ENCODE results near the gene LILRB5.
"Not testable (repeated sequence)": the region's sequence is repeated elsewhere in the genome, so short reads cannot be mapped to it uniquely, and the experiment has no call there.

Gene LILRB5

GRCh38 chr19:54274516-54274915 is 17.4 kb upstream of the LILRB5 start:
- not testable (repeated sequence) for DNase-seq

- no peak for DNase-seq
Observed at GRCh38 chr19:54273821-54274220, 16.7 kb upstream of the LILRB5 start.

- DNase-seq, result not testable (repeated sequence)
Observed at GRCh38 chr19:54272181-54272580, 15.1 kb upstream of the LILRB5 start.

GRCh38 chr19:54271587-54271986 is 14.5 kb upstream of the LILRB5 start:
- not testable (repeated sequence) for DNase-seq

GRCh38 chr19:54271106-54271505 is 14.0 kb upstream of the LILRB5 start:
- no peak for DNase-seq

GRCh38 chr19:54268936-54269335 is 11.9 kb upstream of the LILRB5 start:
- no peak for DNase-seq

- peak; percentile 59 for DNase-seq
Observed at GRCh38 chr19:54266133-54266532, 9.1 kb upstream of the LILRB5 start.

- DNase-seq, result no peak
Observed at GRCh38 chr19:54262470-54262869, 5.4 kb upstream of the LILRB5 start.

GRCh38 chr19:54262066-54262465 is 5.0 kb upstream of the LILRB5 start:
- DNase-seq, result no peak

GRCh38 chr19:54256250-54257115 is 590 bp downstream of the LILRB5 start:
- DNase-seq, result no peak

- DNase-seq, result no peak
Observed at GRCh38 chr19:54255105-54255775, 1.8 kb downstream of the LILRB5 start.

- no peak for DNase-seq
Observed at GRCh38 chr19:54254195-54254906, 2.7 kb downstream of the LILRB5 start.

- DNase-seq, result no peak
Observed at GRCh38 chr19:54253331-54254194, 3.5 kb downstream of the LILRB5 start.

GRCh38 chr19:54252845-54253244 is 4.2 kb downstream of the LILRB5 start:
- no peak for DNase-seq

- no peak for DNase-seq
Observed at GRCh38 chr19:54252243-54252642, 4.8 kb downstream of the LILRB5 start.

GRCh38 chr19:54248016-54248601 is 9.0 kb downstream of the LILRB5 start:
- no peak for DNase-seq

- no peak for DNase-seq
Observed at GRCh38 chr19:54247106-54247930, 9.8 kb downstream of the LILRB5 start.

- no peak for DNase-seq
Observed at GRCh38 chr19:54245936-54246335, 11.1 kb downstream of the LILRB5 start.

GRCh38 chr19:54243809-54244208 is 13.3 kb downstream of the LILRB5 start:
- DNase-seq, result not testable (repeated sequence)

GRCh38 chr19:54242646-54243045 is 14.4 kb downstream of the LILRB5 start, which contains the start of gene LILRA6:
Gene LILRA6 (minus strand): TSS chr19:54242790.
- not testable (repeated sequence) for DNase-seq

- not testable (repeated sequence) for DNase-seq
Observed at GRCh38 chr19:54242234-54242633, 14.8 kb downstream of the LILRB5 start.

Data from NCI-H1105 (cell line).